Ovary (tissue), 10 donors: ENCODE data around the gene SEMA3E. TPM values are rescaled to one million over a fixed set of nuclear protein-coding genes. Genes with fewer than 3 reads are reported as not detected.

Experiments
- DNase-seq, 5 donors: peaks; one replicate each; pipeline ENCODE4 v3.0.0-alpha.2; 2019 to 2020
- H3K27ac ChIP-seq, 2 donors: fragments of 200-600 bp; one replicate each; pipeline versions ENCODE4 v1.5.1 to v1.8.0; 2019 to 2022
- H3K27me3 ChIP-seq: fragments of 200-600 bp; one replicate; pipeline ENCODE4 v1.8.0; 2022
- H3K36me3 ChIP-seq: fragments of 200-600 bp; sonication (generic); one replicate; pipeline ENCODE4 v1.5.1; 2019
- H3K4me1 ChIP-seq: one replicate; pipeline ENCODE4 v1.8.1; 2013; ENCODE audit warnings: mild to moderate bottlenecking, moderate library complexity; ENCODE audit not compliant: insufficient read depth
- H3K4me3 ChIP-seq: fragments of 200-600 bp; sonication (generic); one replicate; pipeline ENCODE4 v1.5.1; 2017
- H3K9me3 ChIP-seq, 2 donors: fragments of 200-600 bp in 1 of 2; sonication (generic) in 1 of 2; one replicate each; pipeline versions ENCODE4 v1.5.1 to v1.8.1; 2013 to 2019; ENCODE audit warnings: mild to moderate bottlenecking in 1 of 2, moderate library complexity in 1 of 2
- EP300 ChIP-seq: sonication (generic); formaldehyde crosslinking; IDR thresholded peaks from one replicate; pipeline ENCODE4 v1.6.1; 2017; ENCODE audit warnings: antibody characterized with exemption
- POLR2A ChIP-seq: fragments of 450-650 bp; IDR thresholded peaks from one replicate; pipeline ENCODE4 v1.6.1; 2017; ENCODE audit warnings: antibody characterized with exemption, mild to moderate bottlenecking, moderate library complexity
- WGBS, 3 donors: extraction: QIAGEN DNeasy Blood & Tissue Kit in 1 of 3; methylation state at CpG; one replicate each; pipeline versions ENCODE4 v1.1.5 to v1.1.7; 2013 to 2017; 5-methylcytosine and 5-hydroxymethylcytosine counted together
- intact Hi-C, 4 donors: fragments of 100-400 bp; cut with DNase I; formaldehyde crosslinking; loops; one replicate each; pipeline versions ENCODE4 v1.11.0 to v1.15.1; 2022 to 2023
- long read RNA-seq, 3 donors: library from polyadenylated mRNA in 2 of 3; unstranded in 2 of 3; transcript quantifications; one replicate each; pipeline ENCODE4 v2.0.0 and lab custom pipeline, GENCODE V29; 2021 to 2026
- polyA plus RNA-seq, 2 donors: library from polyadenylated mRNA; stranded (reverse); fragments of 200-250 nt in 1 of 2; fragments of 350-450 nt in 1 of 2; fragmentation: Illumina TruSeq in 1 of 2; extraction: RNeasy Lipid Tissue Mini Kit (QIAGEN cat#74804) in 1 of 2; gene quantifications; one replicate each; pipeline ENCODE4 v1.2.3, GENCODE V29; 2013 to 2014
- total RNA-seq, 7 donors: library from RNA; depleted of rRNA in 2 of 7; stranded (reverse); fragments of >200 nt in 2 of 7; fragmentation: NEBNext Ultra II Directional in 3 of 7; extraction: Animal tissue kit (Norgen Biotek cat#: 25700) in 3 of 7; gene quantifications; one replicate each; pipeline versions ENCODE4 v1.1.0 to v1.2.4, GENCODE V29; 2016 to 2023
- TF ChIP-seq, protein P1 (sequence below), 3 donors: fragments of 450-650 bp in 2 of 3; fragments of 200-600 bp in 1 of 3; IDR thresholded peaks; one replicate each; pipeline versions ENCODE4 v1.5.1 to v1.8.0; 2016 to 2022; ENCODE audit warnings: antibody characterized with exemption in 3 of 3, mild to moderate bottlenecking in 1 of 3
- donor health status: DM: no; HTN: no; CAD: no; lungs with moderate emphysema.
- donor health status: DM: no; HTN: no; CAD: no.
- donor health status: Bipolar disorder and iron deficiency.
- donor health status: DM: yes; HTN: yes; CAD: no.
- donor health status: DM: no; HTN: no; CAD: no.
- donor health status: DM: yes; HTN: yes; CAD: no.

The SEMA3E gene
- total RNA-seq (1 to 10 TPM in 2 of 7 donors, under 1 TPM in 3, not detected in 2; 0.35 to 2.2 (median 0.47) TPM), polyA plus RNA-seq (under 1 TPM; 0.10 to 0.42 TPM)
- long read RNA-seq, donor 1, result 0 reads
- long read RNA-seq, donor 2, result 0 reads
- long read RNA-seq, donor 3, full-length matches to known transcripts, result 1 of 1 reads
- long read RNA-seq, donor 3, partial matches to known transcripts, result 0 of 1 reads
- long read RNA-seq, donor 3, other reads (novel, unspliced or antisense), result 0 of 1 reads

- DNase-seq, result no peak
- 1% methylated on average over 25 of the region's 25 CpGs for WGBS, 3 donors
- H3K36me3 ChIP-seq, result no peaks in the 10 kb centered on the region
- intact Hi-C loops, result no loop called here
- peak within 1 kb of the TSS; percentile 14 for H3K4me3 ChIP-seq
- no peaks in the 10 kb centered on the region for H3K27me3 ChIP-seq
- TF ChIP-seq EP300 (no peak), POLR2A (no peak)
- TF ChIP-seq, protein P1, sequence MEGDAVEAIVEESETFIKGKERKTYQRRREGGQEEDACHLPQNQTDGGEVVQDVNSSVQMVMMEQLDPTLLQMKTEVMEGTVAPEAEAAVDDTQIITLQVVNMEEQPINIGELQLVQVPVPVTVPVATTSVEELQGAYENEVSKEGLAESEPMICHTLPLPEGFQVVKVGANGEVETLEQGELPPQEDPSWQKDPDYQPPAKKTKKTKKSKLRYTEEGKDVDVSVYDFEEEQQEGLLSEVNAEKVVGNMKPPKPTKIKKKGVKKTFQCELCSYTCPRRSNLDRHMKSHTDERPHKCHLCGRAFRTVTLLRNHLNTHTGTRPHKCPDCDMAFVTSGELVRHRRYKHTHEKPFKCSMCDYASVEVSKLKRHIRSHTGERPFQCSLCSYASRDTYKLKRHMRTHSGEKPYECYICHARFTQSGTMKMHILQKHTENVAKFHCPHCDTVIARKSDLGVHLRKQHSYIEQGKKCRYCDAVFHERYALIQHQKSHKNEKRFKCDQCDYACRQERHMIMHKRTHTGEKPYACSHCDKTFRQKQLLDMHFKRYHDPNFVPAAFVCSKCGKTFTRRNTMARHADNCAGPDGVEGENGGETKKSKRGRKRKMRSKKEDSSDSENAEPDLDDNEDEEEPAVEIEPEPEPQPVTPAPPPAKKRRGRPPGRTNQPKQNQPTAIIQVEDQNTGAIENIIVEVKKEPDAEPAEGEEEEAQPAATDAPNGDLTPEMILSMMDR (IDR thresholded peaks at IDR 0.05), result no peak
- H3K4me1 ChIP-seq, result peaks cover 2% of the 10 kb centered on the region
- no peak within 1 kb of the TSS for H3K27ac ChIP-seq
- H3K9me3 ChIP-seq, result no peaks in the 10 kb centered on the region
Measured at GRCh38 chr7:83648464-83649241, at the start of gene SEMA3E. TSS of gene SEMA3E (minus strand) at chr7:83649139.

DNA sequence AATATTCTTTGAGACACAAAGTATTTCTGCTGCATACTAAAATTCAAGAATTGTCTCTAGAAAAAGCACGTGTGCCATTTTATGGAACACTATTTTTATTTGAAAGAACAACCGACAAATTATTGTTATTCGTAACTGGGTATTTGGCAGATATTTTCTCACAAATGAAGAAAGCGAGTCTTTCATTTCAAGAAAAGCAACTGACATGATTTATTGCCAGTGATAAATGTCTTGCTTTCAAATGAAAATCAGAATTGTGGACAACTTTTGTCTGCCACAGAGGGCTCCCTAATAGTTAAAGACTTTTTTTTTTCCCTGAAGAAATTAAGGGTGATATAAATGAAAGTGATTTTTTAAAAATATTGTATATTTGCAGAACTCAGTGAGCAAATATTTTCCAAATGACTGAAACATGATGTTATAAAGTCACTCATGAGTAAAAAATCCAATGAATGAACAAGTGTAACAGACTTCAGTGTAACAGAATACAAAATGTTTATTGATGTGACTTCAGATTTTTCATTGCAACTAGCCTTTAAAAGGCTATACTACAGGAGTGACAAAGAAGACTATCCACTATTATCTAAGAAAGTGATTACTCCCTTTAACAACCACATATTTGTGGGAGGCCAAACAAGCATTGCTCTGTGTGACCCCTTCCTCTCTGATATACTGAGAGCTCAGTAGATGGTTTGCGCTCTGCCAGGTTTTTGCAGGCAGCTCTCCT lies 49.0 kb upstream of the SEMA3E start:
- Histone ChIP-seq H3K9me3 (no peaks in the 10 kb centered on the region), H3K27me3 (no peaks in the 10 kb centered on the region), H3K27ac (no peak overlapping the region), H3K4me3 (no peak overlapping the region), H3K36me3 (no peaks in the 10 kb centered on the region), H3K4me1 (no peaks in the 10 kb centered on the region)
- WGBS, 3 donors, result 75 to 83% (median 77%) methylated on average over 5 of the region's 5 CpGs
- TF ChIP-seq POLR2A, result no peak
- TF ChIP-seq, protein P1 (IDR thresholded peaks at IDR 0.05), result no peak
- TF ChIP-seq EP300, result no peak
- intact Hi-C loops, result no loop called here
- DNase-seq, result no peak

DNA sequence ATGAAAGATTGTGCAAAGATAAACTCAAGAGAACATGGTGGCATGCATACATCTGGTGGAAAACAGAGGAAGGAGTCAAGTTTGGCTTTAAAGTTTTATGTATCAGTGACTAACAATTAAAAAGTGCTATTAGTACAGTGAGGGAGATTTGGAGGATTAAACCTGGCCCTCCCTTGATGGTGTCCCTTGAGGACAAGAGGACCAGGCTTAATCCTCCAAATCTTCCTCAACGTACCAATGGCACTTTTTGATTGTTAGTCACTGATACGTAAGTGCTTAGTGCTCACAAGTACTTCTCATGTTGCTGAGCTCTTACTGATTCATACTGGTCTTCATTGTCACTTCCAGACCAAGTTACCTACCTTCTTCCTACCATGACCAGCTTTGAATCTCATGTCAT lies 47.2 kb upstream of the SEMA3E start:
- 91 to 94% (median 94%) methylated on average over 2 of the region's 2 CpGs for WGBS, 3 donors
- Histone ChIP-seq H3K4me1 (no peaks in the 10 kb centered on the region), H3K4me3 (no peak overlapping the region), H3K27me3 (no peaks in the 10 kb centered on the region), H3K36me3 (no peaks in the 10 kb centered on the region), H3K27ac (no peak overlapping the region), H3K9me3 (no peaks in the 10 kb centered on the region)
- TF ChIP-seq POLR2A (no peak), EP300 (no peak)
- TF ChIP-seq, protein P1 (IDR thresholded peaks at IDR 0.05), result no peak
- intact Hi-C loops, result no loop called here
- no peak for DNase-seq

DNA sequence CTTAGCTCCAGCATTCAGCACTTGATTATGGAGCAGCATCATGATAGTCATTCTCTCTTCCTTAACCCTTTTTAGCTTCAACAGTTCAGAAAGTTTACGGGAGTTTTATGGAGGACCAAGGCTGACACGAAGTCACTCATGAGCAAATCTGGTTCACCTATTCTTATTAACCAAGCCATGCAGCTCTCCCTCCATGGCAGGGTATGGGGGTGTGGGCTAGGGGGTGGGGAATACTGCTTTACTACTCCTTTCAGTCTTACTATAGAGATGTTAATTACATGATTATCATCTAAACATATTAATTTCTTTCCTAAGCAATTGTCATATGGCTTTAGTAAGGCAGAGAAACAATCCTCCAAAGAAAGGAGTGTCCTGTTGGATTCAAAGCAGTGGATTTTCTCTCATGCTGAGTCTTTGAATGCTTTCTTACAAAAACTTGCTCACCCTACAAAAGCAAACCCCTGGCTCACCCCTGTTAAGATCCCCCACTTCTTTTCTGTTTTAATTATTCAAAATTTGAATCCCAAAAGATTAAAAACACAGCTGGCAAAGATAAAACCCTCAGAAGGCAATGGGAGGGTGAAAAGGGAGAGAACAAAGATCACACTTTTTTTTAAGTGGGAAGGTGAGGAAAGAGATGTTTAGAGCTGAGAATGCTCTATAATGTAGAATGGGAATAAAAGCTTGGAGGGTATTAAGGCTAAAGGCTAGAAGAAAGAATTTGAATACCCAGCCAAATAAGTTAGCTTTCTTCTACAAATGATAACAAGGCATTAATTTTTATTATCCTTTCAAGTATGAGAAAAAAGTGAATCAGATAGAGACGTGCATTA lies 46.4 kb upstream of the SEMA3E start:
- Histone ChIP-seq H3K27me3 (no peaks in the 10 kb centered on the region), H3K4me3 (no peak overlapping the region), H3K36me3 (no peaks in the 10 kb centered on the region), H3K9me3 (no peaks in the 10 kb centered on the region), H3K4me1 (no peaks in the 10 kb centered on the region), H3K27ac (no peak overlapping the region)
- intact Hi-C loops, result no loop called here
- DNase-seq, result no peak
- no peak for TF ChIP-seq POLR2A
- no peak for TF ChIP-seq EP300
- WGBS, 3 donors, result 53 to 60% (median 59%) methylated on average over 3 of the region's 3 CpGs
